IPS-NIHi7 (cell line): ENCODE data around the gene KTI12.

Experiments used
- DNase-seq: peaks from one replicate; pipeline ENCODE4 v3.0.0; 2012; ENCODE audit warnings: mixed read lengths; ENCODE audit errors: extremely low spot score

Gene KTI12

GRCh38 chr1:51986718-51987117, 46.9 kb downstream of the KTI12 start:
- no peak for DNase-seq

- DNase-seq, result no peak
Observed at GRCh38 chr1:51982161-51982560, 51.4 kb downstream of the KTI12 start.
